Colonic mucosa (tissue), 4 donors: ENCODE data around the gene OTOS. TPM values are rescaled to one million over a fixed set of nuclear protein-coding genes. Genes with fewer than 3 reads are reported as not detected.

Experiments
- DNase-seq: peaks from one replicate; pipeline ENCODE4 v3.0.0-alpha.2; 2020
- H3K27ac ChIP-seq: fragments of 200-600 bp; one replicate; pipeline ENCODE4 v1.8.0; 2021
- H3K27me3 ChIP-seq: fragments of 200-600 bp; one replicate; pipeline ENCODE4 v1.8.0; 2021
- H3K36me3 ChIP-seq: fragments of 200-600 bp; one replicate; pipeline ENCODE4 v1.8.0; 2021
- H3K4me1 ChIP-seq: fragments of 200-600 bp; one replicate; pipeline ENCODE4 v1.8.0; 2021; ENCODE audit warnings: mild to moderate bottlenecking
- H3K4me3 ChIP-seq: fragments of 200-600 bp; one replicate; pipeline ENCODE4 v1.8.0; 2021
- H3K9ac ChIP-seq, 2 donors: one replicate each; pipeline ENCODE4 v1.7.0; 2013; ENCODE audit warnings: control low read depth in 2 of 2, low read depth in 2 of 2, low read length in 2 of 2
- H3K9me3 ChIP-seq: fragments of 200-600 bp; one replicate; pipeline ENCODE4 v1.8.0; 2021
- intact Hi-C: fragments of 100-400 bp; cut with DNase I; formaldehyde crosslinking; loops from one replicate; pipeline ENCODE4 v1.14.1; 2022
- total RNA-seq, 2 donors: library from RNA; stranded (reverse); fragmentation: NEBNext Ultra II Directional in 1 of 2; extraction: Animal tissue kit (Norgen Biotek cat#: 25700) in 1 of 2; gene quantifications; one replicate each; pipeline ENCODE4 v1.2.1, GENCODE V29; 2021
- TF ChIP-seq, protein P1 (sequence below): fragments of 200-600 bp; IDR thresholded peaks from one replicate; pipeline ENCODE4 v1.8.0; 2022; ENCODE audit warnings: antibody characterized with exemption, mild to moderate bottlenecking
- donor health status: healthy.
- donor health status: DM: no; HTN: no; CAD: no.
- donor health status: DM: no; HTN: no; CAD: no.

Gene OTOS
- total RNA-seq, 2 donors from 2014 or later = not detected

DNA sequence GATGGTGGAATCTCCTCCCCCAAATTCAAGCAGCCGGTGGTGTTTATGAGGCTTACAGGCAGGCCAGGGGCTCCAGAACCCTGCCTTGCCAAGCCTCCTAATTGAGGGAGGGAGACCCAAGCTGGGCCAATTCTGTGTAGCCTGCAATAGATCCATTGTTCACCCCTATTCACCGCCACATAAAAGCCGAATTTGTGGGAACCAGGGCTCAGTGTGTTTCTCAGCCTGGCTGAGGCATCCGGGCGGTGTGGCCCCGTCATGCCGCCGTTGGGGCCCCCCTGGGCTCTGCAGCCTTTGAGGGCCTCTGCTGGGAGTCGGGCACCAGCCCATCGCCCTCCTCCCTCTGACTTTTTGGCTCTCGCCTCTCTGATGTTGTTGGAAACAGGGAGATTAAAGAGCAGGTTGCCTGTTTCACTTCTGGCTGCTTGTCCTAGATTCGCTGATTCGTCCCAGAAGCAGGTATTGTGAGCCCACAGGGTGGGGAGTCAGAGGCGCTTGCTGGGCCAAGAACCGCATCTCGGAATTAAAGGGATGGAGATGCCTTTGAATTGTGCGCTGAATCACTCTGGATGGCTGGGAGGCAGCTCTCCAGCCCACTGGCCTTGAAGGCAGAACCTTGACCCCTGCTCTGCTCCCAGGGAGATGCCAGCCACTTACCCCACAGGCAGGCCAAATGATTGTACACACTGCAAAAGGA is 14.7 kb upstream of the OTOS start:
- no peaks in the 10 kb centered on the region for H3K4me1 ChIP-seq
- no peaks in the 10 kb centered on the region for H3K27me3 ChIP-seq

DNA sequence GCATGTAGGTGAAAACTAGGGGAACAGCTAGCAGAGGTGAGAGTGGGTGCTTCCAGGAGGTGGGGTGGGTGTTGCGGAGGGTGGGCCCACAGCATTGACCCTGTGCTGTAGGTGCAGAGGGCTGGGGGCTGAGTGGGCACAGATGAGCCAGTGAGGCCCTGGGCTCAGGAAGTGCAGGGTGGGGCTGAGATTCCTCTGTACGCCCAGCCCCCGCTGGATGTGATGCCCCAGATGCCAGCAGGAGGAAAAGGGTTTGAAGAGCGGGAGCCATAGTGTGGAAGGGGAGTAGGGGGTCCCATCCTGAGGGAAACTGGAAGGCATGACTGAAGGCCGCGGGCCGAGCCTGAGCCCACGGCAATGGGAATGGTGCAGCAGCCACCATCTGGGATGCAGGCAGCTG is 14.1 kb upstream of the OTOS start:
- Histone ChIP-seq H3K36me3 (no peaks in the 10 kb centered on the region), H3K27me3 (no peaks in the 10 kb centered on the region), H3K4me3 (no peak overlapping the region), H3K9me3 (no peaks in the 10 kb centered on the region), H3K27ac (no peak overlapping the region), H3K9ac (no peak overlapping the region), H3K4me1 (no peaks in the 10 kb centered on the region)
- TF ChIP-seq, protein P1, sequence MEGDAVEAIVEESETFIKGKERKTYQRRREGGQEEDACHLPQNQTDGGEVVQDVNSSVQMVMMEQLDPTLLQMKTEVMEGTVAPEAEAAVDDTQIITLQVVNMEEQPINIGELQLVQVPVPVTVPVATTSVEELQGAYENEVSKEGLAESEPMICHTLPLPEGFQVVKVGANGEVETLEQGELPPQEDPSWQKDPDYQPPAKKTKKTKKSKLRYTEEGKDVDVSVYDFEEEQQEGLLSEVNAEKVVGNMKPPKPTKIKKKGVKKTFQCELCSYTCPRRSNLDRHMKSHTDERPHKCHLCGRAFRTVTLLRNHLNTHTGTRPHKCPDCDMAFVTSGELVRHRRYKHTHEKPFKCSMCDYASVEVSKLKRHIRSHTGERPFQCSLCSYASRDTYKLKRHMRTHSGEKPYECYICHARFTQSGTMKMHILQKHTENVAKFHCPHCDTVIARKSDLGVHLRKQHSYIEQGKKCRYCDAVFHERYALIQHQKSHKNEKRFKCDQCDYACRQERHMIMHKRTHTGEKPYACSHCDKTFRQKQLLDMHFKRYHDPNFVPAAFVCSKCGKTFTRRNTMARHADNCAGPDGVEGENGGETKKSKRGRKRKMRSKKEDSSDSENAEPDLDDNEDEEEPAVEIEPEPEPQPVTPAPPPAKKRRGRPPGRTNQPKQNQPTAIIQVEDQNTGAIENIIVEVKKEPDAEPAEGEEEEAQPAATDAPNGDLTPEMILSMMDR = no peak
- DNase-seq = no peak
- intact Hi-C loops = loop anchor here (5.0 kb wide), 1 partner anchor 283 kb away; the partner anchor contains the start of gene GPC1

More for the DNA sequence above, 14.7 kb upstream of the OTOS start:
- H3K4me3 ChIP-seq = no peak overlapping the region
- no peak overlapping the region for H3K9ac ChIP-seq
- H3K27ac ChIP-seq = no peak overlapping the region
- H3K9me3 ChIP-seq = no peaks in the 10 kb centered on the region
- no peaks in the 10 kb centered on the region for H3K36me3 ChIP-seq
- TF ChIP-seq, protein P1 = no peak
- DNase-seq = no peak
- intact Hi-C loops = no loop called here

DNA sequence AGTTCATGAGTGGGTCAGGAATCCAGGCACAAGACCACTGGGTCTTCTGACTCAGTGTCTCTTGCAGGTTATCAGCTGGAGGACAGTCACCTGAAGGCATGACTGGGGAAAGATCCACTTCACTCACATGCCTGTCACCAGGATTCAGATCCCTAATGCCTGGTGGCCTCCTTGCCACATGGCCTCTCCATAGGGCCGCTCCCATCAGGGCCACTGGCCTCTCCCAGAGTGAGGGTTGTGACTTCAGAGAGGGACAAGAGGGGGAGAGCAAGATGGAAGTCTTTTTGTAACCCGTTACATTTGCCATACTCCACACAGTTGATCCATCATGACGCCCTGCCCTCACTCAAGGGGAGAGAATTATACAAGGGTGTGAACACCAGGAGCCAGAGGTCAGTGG is 13.0 kb upstream of the OTOS start:
- Histone ChIP-seq H3K27me3 (no peaks in the 10 kb centered on the region), H3K36me3 (no peaks in the 10 kb centered on the region), H3K27ac (no peak overlapping the region), H3K9ac (no peak overlapping the region), H3K4me3 (no peak overlapping the region), H3K4me1 (no peaks in the 10 kb centered on the region), H3K9me3 (no peaks in the 10 kb centered on the region)
- DNase-seq = no peak
- TF ChIP-seq, protein P1 = no peak
- intact Hi-C loops = loop anchor here (5.0 kb wide), 1 partner anchor 284 kb away; the partner anchor contains the start of gene GPC1

GRCh38 chr2:240151477-240152031 is 11.1 kb upstream of the OTOS start:
- Histone ChIP-seq H3K9me3 (no peaks in the 10 kb centered on the region), H3K27me3 (no peaks in the 10 kb centered on the region), H3K4me1 (no peaks in the 10 kb centered on the region), H3K9ac (no peak overlapping the region), H3K4me3 (no peak overlapping the region), H3K36me3 (no peaks in the 10 kb centered on the region), H3K27ac (no peak overlapping the region)
- TF ChIP-seq, protein P1 = no peak
- intact Hi-C loops = loop anchor here (5.0 kb wide), 1 partner anchor 286 kb away; the partner anchor contains the start of gene GPC1
- no peak for DNase-seq

GRCh38 chr2:240149943-240150784 is 9.7 kb upstream of the OTOS start:
- Histone ChIP-seq H3K9me3 (no peaks in the 10 kb centered on the region), H3K27ac (no peak overlapping the region), H3K27me3 (no peaks in the 10 kb centered on the region), H3K9ac (no peak overlapping the region), H3K4me3 (no peak overlapping the region), H3K36me3 (no peaks in the 10 kb centered on the region), H3K4me1 (no peaks in the 10 kb centered on the region)
- TF ChIP-seq, protein P1 = peak; percentile 56
- intact Hi-C loops = loop anchor here (5.0 to 10.0 kb wide), 2 partner anchors 287 to 1115 kb away; partner anchors contain the start of gene GPC1
- DNase-seq = peak; percentile 25
